ENCODE results near the gene GOSR1. TPM values are rescaled to one million over a fixed set of nuclear protein-coding genes. Genes with fewer than 3 reads are reported as not detected.
"Not testable (repeated sequence)": the region's sequence is repeated elsewhere in the genome, so short reads cannot be mapped to it uniquely, and the experiment has no call there.

GOSR1 gene
- total RNA-seq, 2 donors from 2014 or later: 39.5 to 48.9 TPM

DNA sequence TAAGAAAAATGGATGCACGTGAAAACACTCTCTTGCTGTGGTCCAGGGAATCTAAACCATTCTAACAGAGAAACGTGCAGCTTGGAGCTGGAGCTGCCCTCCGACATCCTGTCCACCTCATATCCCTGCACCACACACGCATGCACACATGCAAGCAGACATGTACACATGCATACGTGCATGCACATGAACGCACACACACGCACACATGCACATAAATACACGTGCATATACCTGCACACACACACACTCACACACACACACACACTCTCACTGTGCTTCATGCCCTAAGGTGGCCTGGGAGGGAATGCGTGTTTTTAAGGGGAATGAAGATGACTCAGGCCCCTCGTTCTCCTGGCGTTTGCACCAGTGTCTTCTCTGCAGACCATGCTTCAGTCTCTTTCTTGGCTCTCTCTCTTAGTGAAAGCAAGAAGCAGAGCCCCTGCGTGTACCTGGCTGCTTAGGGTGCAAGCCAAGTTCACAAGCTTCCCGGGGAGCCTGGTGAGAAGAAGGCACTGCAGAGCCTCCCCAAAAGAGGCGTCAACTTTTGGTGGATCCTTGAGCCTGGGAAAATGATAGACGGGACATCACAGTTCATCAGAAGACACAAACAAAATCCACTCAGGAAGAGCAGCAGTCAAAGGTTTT, 72.8 kb downstream of the GOSR1 start:
- Histone ChIP-seq H3K9me3 (no peaks in the 10 kb centered on the region), H3K4me1 (replicated peaks) (no peaks in the 10 kb centered on the region), H3K27me3 (replicated peaks; ENCODE audit: insufficient read depth) (no peaks in the 10 kb centered on the region), H3K27ac (no peak overlapping the region), H3K4me3 (no peak overlapping the region), H3K36me3 (no peaks in the 10 kb centered on the region)
- 84% methylated on average over 15 of the region's 15 CpGs for WGBS
- no peak for DNase-seq (ENCODE audit: low spot score)
- intact Hi-C loops (cut with DNase I): no loop called here
- TF ChIP-seq POLR2A (IDR thresholded peaks at IDR 0.05) (no peak), POLR2AphosphoS5 (IDR thresholded peaks at IDR 0.05) (no peak)
- TF ChIP-seq, protein P1, sequence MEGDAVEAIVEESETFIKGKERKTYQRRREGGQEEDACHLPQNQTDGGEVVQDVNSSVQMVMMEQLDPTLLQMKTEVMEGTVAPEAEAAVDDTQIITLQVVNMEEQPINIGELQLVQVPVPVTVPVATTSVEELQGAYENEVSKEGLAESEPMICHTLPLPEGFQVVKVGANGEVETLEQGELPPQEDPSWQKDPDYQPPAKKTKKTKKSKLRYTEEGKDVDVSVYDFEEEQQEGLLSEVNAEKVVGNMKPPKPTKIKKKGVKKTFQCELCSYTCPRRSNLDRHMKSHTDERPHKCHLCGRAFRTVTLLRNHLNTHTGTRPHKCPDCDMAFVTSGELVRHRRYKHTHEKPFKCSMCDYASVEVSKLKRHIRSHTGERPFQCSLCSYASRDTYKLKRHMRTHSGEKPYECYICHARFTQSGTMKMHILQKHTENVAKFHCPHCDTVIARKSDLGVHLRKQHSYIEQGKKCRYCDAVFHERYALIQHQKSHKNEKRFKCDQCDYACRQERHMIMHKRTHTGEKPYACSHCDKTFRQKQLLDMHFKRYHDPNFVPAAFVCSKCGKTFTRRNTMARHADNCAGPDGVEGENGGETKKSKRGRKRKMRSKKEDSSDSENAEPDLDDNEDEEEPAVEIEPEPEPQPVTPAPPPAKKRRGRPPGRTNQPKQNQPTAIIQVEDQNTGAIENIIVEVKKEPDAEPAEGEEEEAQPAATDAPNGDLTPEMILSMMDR (IDR thresholded peaks at IDR 0.05): no peak

DNA sequence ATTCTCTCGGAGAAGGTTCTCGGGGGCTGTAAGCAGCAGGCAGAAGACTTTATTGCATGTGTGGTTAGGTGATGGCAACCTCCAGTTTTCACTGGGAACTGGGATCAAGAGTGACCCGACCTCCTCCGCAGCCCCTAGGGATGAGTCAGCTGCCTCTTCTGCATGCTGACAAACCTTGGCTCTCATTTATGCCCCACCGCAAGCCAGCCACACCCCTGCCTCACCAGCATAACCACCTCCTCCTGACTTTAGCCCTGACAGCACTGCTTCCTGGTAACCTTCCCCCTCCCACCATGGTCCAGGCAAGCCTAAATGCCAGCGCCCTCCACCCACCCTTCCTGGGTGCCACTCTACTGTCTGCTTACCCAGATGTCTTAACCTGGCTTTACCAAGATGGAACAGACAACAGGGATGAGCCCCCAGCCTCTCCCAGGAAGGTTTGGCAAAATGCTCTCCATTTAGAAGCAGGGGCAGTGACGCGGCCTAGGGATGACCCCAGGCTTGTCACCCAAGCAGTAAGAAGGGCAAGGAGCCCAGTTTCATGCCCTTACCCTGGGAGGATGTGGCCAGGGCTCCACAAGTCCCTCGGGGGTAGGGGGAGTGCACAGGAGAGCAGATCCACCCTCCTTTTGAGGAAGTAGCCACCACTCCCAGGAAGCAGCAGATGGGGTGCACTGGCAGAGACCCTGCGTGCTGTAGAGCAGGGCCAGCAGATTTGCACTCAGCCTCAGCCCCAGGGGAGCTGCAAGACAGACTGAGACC, 73.5 kb downstream of the GOSR1 start:
- Histone ChIP-seq H3K36me3 (no peaks in the 10 kb centered on the region), H3K27ac (no peak overlapping the region), H3K4me1 (replicated peaks) (no peaks in the 10 kb centered on the region), H3K27me3 (replicated peaks; ENCODE audit: insufficient read depth) (no peaks in the 10 kb centered on the region), H3K9me3 (no peaks in the 10 kb centered on the region), H3K4me3 (no peak overlapping the region)
- no peak for TF ChIP-seq POLR2A (IDR thresholded peaks at IDR 0.05)
- TF ChIP-seq, protein P1 (IDR thresholded peaks at IDR 0.05): no peak
- no peak for TF ChIP-seq POLR2AphosphoS5 (IDR thresholded peaks at IDR 0.05)
- DNase-seq (ENCODE audit: low spot score): no peak
- WGBS: 64% methylated on average over 10 of the region's 10 CpGs
- intact Hi-C loops (cut with DNase I): no loop called here

DNA sequence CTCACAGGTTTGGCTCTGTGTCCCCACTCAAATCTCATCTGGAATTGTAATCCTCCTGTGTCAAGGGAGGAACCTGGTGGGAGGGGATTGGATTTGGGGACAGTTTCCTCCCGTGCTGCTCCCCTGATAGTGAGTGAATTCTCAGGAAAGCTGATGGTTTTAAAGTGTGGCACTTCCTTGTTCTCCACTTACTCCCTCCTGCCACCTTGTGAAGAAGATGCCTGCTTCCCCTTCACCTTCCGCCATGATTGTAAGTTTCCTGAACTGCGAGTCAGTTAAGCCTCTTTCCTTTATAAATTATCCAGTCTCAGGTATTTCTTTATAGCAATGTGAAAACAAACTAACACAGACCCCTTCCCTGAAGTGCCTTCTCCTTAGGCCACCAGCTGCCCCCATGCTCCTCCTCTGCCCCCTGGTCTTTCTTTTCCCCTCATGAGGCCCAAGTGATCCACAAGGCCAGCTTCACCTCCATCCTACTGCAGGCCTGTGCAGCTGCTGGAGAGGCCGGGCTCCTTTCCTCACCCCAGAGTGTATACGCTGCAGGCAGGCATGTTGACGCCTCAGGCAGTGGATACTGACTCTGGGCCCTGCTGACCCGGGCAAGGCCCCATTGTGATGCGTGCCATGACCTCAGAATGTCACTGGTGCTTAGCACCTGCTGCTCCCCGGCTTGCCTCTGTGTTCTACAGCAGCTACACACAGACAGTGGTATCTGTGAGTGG, 74.2 kb downstream of the GOSR1 start:
- intact Hi-C loops (cut with DNase I); H3K4me1 ChIP-seq (replicated peaks); H3K27ac ChIP-seq; H3K4me3 ChIP-seq; H3K36me3 ChIP-seq; DNase-seq (ENCODE audit: low spot score); H3K27me3 ChIP-seq (replicated peaks; ENCODE audit: insufficient read depth); H3K9me3 ChIP-seq: not testable (repeated sequence)
- 73% methylated on average over 9 of the region's 9 CpGs for WGBS

- 87% methylated on average over 9 of the region's 9 CpGs for WGBS
- TF ChIP-seq, protein P1 (IDR thresholded peaks at IDR 0.05): no peak
- TF ChIP-seq POLR2AphosphoS5 (IDR thresholded peaks at IDR 0.05): no peak
- no peak for TF ChIP-seq POLR2A (IDR thresholded peaks at IDR 0.05)
- Histone ChIP-seq H3K4me1 (replicated peaks) (no peaks in the 10 kb centered on the region), H3K36me3 (no peaks in the 10 kb centered on the region), H3K27ac (no peak overlapping the region), H3K9me3 (no peaks in the 10 kb centered on the region), H3K27me3 (replicated peaks; ENCODE audit: insufficient read depth) (no peaks in the 10 kb centered on the region), H3K4me3 (no peak overlapping the region)
- intact Hi-C loops (cut with DNase I): no loop called here
- DNase-seq (ENCODE audit: low spot score): no peak
Measured at GRCh38 chr17:30551996-30552339, 74.8 kb downstream of the GOSR1 start.

GRCh38 chr17:30552994-30553566, 75.9 kb downstream of the GOSR1 start:
- no peak for TF ChIP-seq POLR2AphosphoS5 (IDR thresholded peaks at IDR 0.05)
- TF ChIP-seq, protein P1 (IDR thresholded peaks at IDR 0.05): no peak
- TF ChIP-seq POLR2A (IDR thresholded peaks at IDR 0.05): no peak
- H3K9me3 ChIP-seq: no peaks in the 10 kb centered on the region
- intact Hi-C loops (cut with DNase I): no loop called here
- no peaks in the 10 kb centered on the region for H3K4me1 ChIP-seq (replicated peaks)
- H3K4me3 ChIP-seq: no peak overlapping the region
- WGBS: 94% methylated on average over 10 of the region's 10 CpGs
- no peaks in the 10 kb centered on the region for H3K36me3 ChIP-seq
- no peaks in the 10 kb centered on the region for H3K27me3 ChIP-seq (replicated peaks; ENCODE audit: insufficient read depth)
- DNase-seq (ENCODE audit: low spot score): no peak
- no peak overlapping the region for H3K27ac ChIP-seq

- H3K4me1 ChIP-seq (replicated peaks); intact Hi-C loops (cut with DNase I); H3K4me3 ChIP-seq; DNase-seq (ENCODE audit: low spot score); H3K9me3 ChIP-seq; H3K27me3 ChIP-seq (replicated peaks; ENCODE audit: insufficient read depth); H3K36me3 ChIP-seq; H3K27ac ChIP-seq: not testable (repeated sequence)
- 94% methylated on average over 4 of the region's 4 CpGs for WGBS
Measured at GRCh38 chr17:30553823-30554440, 76.7 kb downstream of the GOSR1 start.

Data from prostate gland (tissue), 2 donors.